Gastrocnemius medialis (tissue), 4 donors: ENCODE data around the gene ZFP3. TPM values are rescaled to one million over a fixed set of nuclear protein-coding genes. Genes with fewer than 3 reads are reported as not detected.
"Not testable (repeated sequence)": the region's sequence is repeated elsewhere in the genome, so short reads cannot be mapped to it uniquely, and the experiment has no call there.

ENCODE experiments used
- ATAC-seq, 2 donors: fragments of 150-250 bp; one replicate each; pipeline ENCODE4 v1.9.1; 2016
- DNase-seq, 2 donors: peaks; one replicate each; pipeline ENCODE4 v3.0.0-alpha.2; 2019
- H3K27ac ChIP-seq, 4 donors: fragments of 200-600 bp; sonication (generic); 1 replicate in 1 of 4; 2 replicates in 3 of 4; pipeline ENCODE4 v1.5.1; 2016 to 2018; ENCODE audit warnings: mild to moderate bottlenecking in 2 of 4, moderate library complexity in 1 of 4
- H3K27me3 ChIP-seq, 3 donors: fragments of 200-600 bp; sonication (generic) in 2 of 3; 1 replicate in 1 of 3; 2 replicates in 2 of 3; pipeline versions ENCODE4 v1.5.1 to v1.6.0; 2016 to 2019; ENCODE audit warnings: mild to moderate bottlenecking in 1 of 3, moderate library complexity in 1 of 3
- H3K36me3 ChIP-seq, 2 donors: fragments of 200-600 bp; sonication (generic) in 1 of 2; one replicate each; pipeline ENCODE4 v1.5.1; 2017 to 2018
- H3K4me1 ChIP-seq, 2 donors: fragments of 200-600 bp; sonication (generic) in 1 of 2; one replicate each; pipeline ENCODE4 v1.5.1; 2016 to 2017; ENCODE audit warnings: mild to moderate bottlenecking in 2 of 2
- H3K4me3 ChIP-seq, 4 donors: fragments of 200-600 bp; sonication (generic) in 3 of 4; 1 replicate in 1 of 4; 2 replicates in 3 of 4; pipeline ENCODE4 v1.5.1; 2016 to 2019; ENCODE audit warnings: mild to moderate bottlenecking in 2 of 4
- H3K9me3 ChIP-seq, 3 donors: fragments of 200-600 bp; sonication (generic) in 2 of 3; 1 replicate in 1 of 3; 2 replicates in 2 of 3; pipeline ENCODE4 v1.5.1; 2016 to 2019
- POLR2A ChIP-seq, 2 donors: fragments of 450-650 bp; IDR thresholded peaks; one replicate each; pipeline ENCODE4 v1.6.1; 2017; ENCODE audit warnings: antibody characterized with exemption in 2 of 2, mild to moderate bottlenecking in 2 of 2, moderate library complexity in 2 of 2
- in situ Hi-C, 4 donors: fragments of 200-750 bp; cut with MboI; loops; one replicate each; pipeline versions ENCODE4 v1.15.0 to v1.8.0; 2017; ENCODE audit warnings: low sequenced_read_pairs in 4 of 4
- intact Hi-C: fragments of 100-400 bp; cut with DNase I; formaldehyde crosslinking; loops from one replicate; pipeline ENCODE4 v1.15.1; 2023; ENCODE audit warnings: low total_unique reads
- total RNA-seq, 4 donors: library from RNA; depleted of rRNA; stranded (reverse); fragments of >200 nt; gene quantifications; one replicate each; pipeline versions ENCODE4 v1.1.0 to v1.2.3, GENCODE V29; 2016
- TF ChIP-seq, protein P1 (sequence below), 5 experiments: fragments of 450-650 bp in 3 of 5; fragments of 200-600 bp in 2 of 5; sonication (generic) in 2 of 5; IDR thresholded peaks in 4 of 5; conservative IDR thresholded peaks in 1 of 5; 1 replicate in 4 of 5; 2 replicates in 1 of 5; pipeline ENCODE4 v1.5.1; 2016 to 2019; ENCODE audit warnings: antibody characterized with exemption in 5 of 5, mild to moderate bottlenecking in 3 of 5, moderate library complexity in 3 of 5

Gene ZFP3
- total RNA-seq, 4 donors from 2014 or later = 6.1 to 11.4 (median 7.6) TPM

DNA sequence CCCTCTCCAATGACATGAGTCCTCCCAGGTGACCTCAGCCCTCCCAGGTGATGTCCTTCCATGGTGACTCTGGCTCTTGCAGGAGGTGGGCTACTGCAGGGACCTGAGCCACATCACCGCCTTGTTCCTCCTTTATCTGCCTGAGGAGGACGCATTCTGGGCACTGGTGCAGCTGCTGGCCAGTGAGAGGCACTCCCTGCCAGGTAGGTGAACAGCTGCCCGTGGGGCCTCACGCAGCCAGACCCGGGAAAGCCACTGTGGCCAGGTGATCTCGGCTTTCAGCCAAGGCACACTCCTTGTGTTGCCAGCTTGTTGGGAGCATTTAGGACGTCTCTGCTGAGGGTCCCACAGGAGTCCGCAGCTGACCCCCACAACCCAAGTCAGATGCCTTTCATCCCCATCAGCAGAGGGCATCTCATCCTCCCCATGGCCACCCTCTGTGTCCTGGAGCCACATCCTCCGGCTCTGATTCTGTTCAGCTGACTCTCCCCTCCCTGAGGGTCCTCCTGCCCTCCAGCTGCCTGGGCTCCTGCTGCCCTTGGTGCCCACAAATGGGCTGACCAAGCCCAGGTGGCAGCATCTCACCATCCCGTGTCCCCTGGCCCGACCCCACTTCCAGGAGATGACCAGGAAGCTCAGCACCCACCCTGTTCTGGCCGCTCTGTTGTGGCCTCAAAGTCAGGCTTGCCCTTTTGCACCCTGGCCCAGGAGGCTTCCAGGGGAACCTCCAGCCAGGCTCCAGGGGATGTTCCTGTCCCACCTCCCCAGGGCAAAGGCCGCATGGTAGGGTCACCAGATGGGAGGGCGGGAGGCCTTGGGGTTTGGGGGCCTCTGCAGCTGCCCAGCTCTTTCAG is 57.7 kb downstream of the ZFP3 start:
- ATAC-seq (no peak), DNase-seq (no peak)
- Histone ChIP-seq H3K36me3 (no peaks in the 10 kb centered on the region), H3K9me3 (no peaks in the 10 kb centered on the region), H3K27me3 (no peaks in the 10 kb centered on the region), H3K4me1 (no peaks in the 10 kb centered on the region), H3K4me3 (no peak overlapping the region), H3K27ac (no peak overlapping the region)
- TF ChIP-seq, protein P1, sequence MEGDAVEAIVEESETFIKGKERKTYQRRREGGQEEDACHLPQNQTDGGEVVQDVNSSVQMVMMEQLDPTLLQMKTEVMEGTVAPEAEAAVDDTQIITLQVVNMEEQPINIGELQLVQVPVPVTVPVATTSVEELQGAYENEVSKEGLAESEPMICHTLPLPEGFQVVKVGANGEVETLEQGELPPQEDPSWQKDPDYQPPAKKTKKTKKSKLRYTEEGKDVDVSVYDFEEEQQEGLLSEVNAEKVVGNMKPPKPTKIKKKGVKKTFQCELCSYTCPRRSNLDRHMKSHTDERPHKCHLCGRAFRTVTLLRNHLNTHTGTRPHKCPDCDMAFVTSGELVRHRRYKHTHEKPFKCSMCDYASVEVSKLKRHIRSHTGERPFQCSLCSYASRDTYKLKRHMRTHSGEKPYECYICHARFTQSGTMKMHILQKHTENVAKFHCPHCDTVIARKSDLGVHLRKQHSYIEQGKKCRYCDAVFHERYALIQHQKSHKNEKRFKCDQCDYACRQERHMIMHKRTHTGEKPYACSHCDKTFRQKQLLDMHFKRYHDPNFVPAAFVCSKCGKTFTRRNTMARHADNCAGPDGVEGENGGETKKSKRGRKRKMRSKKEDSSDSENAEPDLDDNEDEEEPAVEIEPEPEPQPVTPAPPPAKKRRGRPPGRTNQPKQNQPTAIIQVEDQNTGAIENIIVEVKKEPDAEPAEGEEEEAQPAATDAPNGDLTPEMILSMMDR (IDR thresholded peaks at IDR 0.05 in 4 of 5, conservative IDR thresholded peaks at IDR 0.05 in 1 of 5) = no peak
- TF ChIP-seq POLR2A (IDR thresholded peaks at IDR 0.05) = no peak
- in situ Hi-C loops (no loop called here), intact Hi-C loops (no loop called here)

- H3K27me3 ChIP-seq, intact Hi-C loops, H3K4me1 ChIP-seq, H3K36me3 ChIP-seq, H3K4me3 ChIP-seq, H3K27ac ChIP-seq, DNase-seq, ATAC-seq, H3K9me3 ChIP-seq, in situ Hi-C loops: not testable (repeated sequence)
Measured at GRCh38 chr17:5136580-5137412, 58.5 kb downstream of the ZFP3 start.

DNA sequence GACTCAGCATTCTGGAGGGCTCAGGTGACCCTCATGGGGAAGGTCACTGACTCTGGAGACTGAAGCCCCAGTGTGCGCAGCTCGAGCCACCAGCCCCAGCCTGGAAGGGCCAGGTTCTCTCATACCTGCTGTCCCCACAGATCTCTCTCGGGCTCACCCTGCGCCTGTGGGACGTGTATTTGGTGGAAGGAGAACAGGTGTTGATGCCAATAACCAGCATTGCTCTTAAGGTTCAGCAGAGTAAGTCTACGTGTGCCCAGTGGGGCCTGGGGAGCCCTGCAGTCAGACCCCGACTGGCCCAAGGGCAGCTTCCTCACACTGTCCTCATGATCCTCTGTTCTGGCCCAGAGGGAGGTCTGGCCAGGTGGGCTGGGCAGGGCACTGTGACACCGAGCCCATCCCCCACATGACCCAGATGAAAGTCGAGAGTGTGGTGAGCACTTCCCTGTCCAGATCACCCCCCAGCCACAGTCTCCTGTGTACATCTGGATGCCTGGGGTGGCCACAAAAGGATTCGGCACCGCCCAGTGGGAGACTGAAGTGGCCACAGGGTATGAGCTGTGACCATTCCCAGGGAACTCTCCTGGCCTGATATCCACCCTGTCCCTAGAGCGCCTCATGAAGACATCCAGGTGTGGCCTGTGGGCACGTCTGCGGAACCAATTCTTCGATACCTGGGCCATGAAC is 59.4 kb downstream of the ZFP3 start:
- H3K27ac ChIP-seq, H3K27me3 ChIP-seq, DNase-seq, ATAC-seq, H3K36me3 ChIP-seq, in situ Hi-C loops, H3K9me3 ChIP-seq, intact Hi-C loops, H3K4me1 ChIP-seq, H3K4me3 ChIP-seq: not testable (repeated sequence)

GRCh38 chr17:5138198-5138544 is 59.9 kb downstream of the ZFP3 start:
- H3K36me3 ChIP-seq, H3K27me3 ChIP-seq, in situ Hi-C loops, H3K4me1 ChIP-seq, H3K4me3 ChIP-seq, ATAC-seq, DNase-seq, H3K9me3 ChIP-seq, H3K27ac ChIP-seq, intact Hi-C loops: not testable (repeated sequence)

GRCh38 chr17:5138616-5139457 is 60.6 kb downstream of the ZFP3 start:
- Histone ChIP-seq H3K4me3 (no peak overlapping the region), H3K9me3 (no peaks in the 10 kb centered on the region), H3K4me1 (no peaks in the 10 kb centered on the region), H3K36me3 (no peaks in the 10 kb centered on the region), H3K27me3 (no peaks in the 10 kb centered on the region), H3K27ac (no peak overlapping the region)
- in situ Hi-C loops = no loop called here
- TF ChIP-seq POLR2A (IDR thresholded peaks at IDR 0.05) = no peak
- TF ChIP-seq, protein P1 (IDR thresholded peaks at IDR 0.05 in 4 of 5, conservative IDR thresholded peaks at IDR 0.05 in 1 of 5) = no peak
- DNase-seq (no peak), ATAC-seq (no peak)
- intact Hi-C loops = no loop called here
